ENCODE results near the gene VPS41.

The VPS41 gene

GRCh38 chr7:38775506-38776175 lies 133.3 kb downstream of the VPS41 start:
- H2AFZ ChIP-seq (ENCODE audit: low read length, unreplicated experiment) = no peak overlapping the region
- H3K4me1 ChIP-seq (ENCODE audit: control insufficient read depth, insufficient read depth, low read length, unreplicated experiment) = no peaks in the 10 kb centered on the region
- H3K27me3 ChIP-seq (ENCODE audit: insufficient read depth, low read length) = no peaks in the 10 kb centered on the region
- no peak overlapping the region for H3K27ac ChIP-seq (ENCODE audit: low read depth, low read length)
- H3K79me2 ChIP-seq (ENCODE audit: control insufficient read depth, insufficient read depth, low read length, unreplicated experiment) = no peaks in the 10 kb centered on the region
- H3K4me3 ChIP-seq (ENCODE audit: low read depth, low read length) = no peak overlapping the region
- H3K36me3 ChIP-seq (ENCODE audit: insufficient read depth, low read length) = no peaks in the 10 kb centered on the region; the same call in 1 of the 2 replicates

GRCh38 chr7:38773430-38773829 lies 135.6 kb downstream of the VPS41 start:
- Histone ChIP-seq H2AFZ (ENCODE audit: low read length, unreplicated experiment) (no peak overlapping the region), H3K27ac (ENCODE audit: low read depth, low read length) (no peak overlapping the region), H3K79me2 (ENCODE audit: control insufficient read depth, insufficient read depth, low read length, unreplicated experiment) (no peaks in the 10 kb centered on the region), H3K27me3 (ENCODE audit: insufficient read depth, low read length) (no peaks in the 10 kb centered on the region), H3K4me3 (ENCODE audit: low read depth, low read length) (no peak overlapping the region), H3K36me3 (ENCODE audit: insufficient read depth, low read length) (no peaks in the 10 kb centered on the region; the same call in 1 of the 2 replicates), H3K4me1 (ENCODE audit: control insufficient read depth, insufficient read depth, low read length, unreplicated experiment) (no peaks in the 10 kb centered on the region)

GRCh38 chr7:38760226-38760625 lies 148.8 kb downstream of the VPS41 start:
- Histone ChIP-seq H2AFZ (ENCODE audit: low read length, unreplicated experiment) (no peak overlapping the region), H3K27me3 (ENCODE audit: insufficient read depth, low read length) (no peaks in the 10 kb centered on the region), H3K36me3 (ENCODE audit: insufficient read depth, low read length) (no peaks in the 10 kb centered on the region; the same call in 1 of the 2 replicates), H3K4me3 (ENCODE audit: low read depth, low read length) (no peak overlapping the region), H3K27ac (ENCODE audit: low read depth, low read length) (no peak overlapping the region), H3K4me1 (ENCODE audit: control insufficient read depth, insufficient read depth, low read length, unreplicated experiment) (peaks cover 9% of the 10 kb centered on the region), H3K79me2 (ENCODE audit: control insufficient read depth, insufficient read depth, low read length, unreplicated experiment) (no peaks in the 10 kb centered on the region)

- Histone ChIP-seq H3K27me3 (ENCODE audit: insufficient read depth, low read length) (no peaks in the 10 kb centered on the region), H2AFZ (ENCODE audit: low read length, unreplicated experiment) (no peak overlapping the region), H3K36me3 (ENCODE audit: insufficient read depth, low read length) (peaks cover 9% of the 10 kb centered on the region; the same call in 1 of the 2 replicates), H3K79me2 (ENCODE audit: control insufficient read depth, insufficient read depth, low read length, unreplicated experiment) (no peaks in the 10 kb centered on the region), H3K4me3 (ENCODE audit: low read depth, low read length) (no peak overlapping the region), H3K27ac (ENCODE audit: low read depth, low read length) (no peak overlapping the region), H3K4me1 (ENCODE audit: control insufficient read depth, insufficient read depth, low read length, unreplicated experiment) (peaks cover 9% of the 10 kb centered on the region)
These were observed 150.0 kb downstream of the VPS41 start for GRCh38 chr7:38759028-38759427.

- no peak overlapping the region for H3K4me3 ChIP-seq (ENCODE audit: low read depth, low read length)
- 0 out of 2 replicates have a peak, but pooled peaks cover 9% of the 10 kb centered on the region for H3K36me3 ChIP-seq (ENCODE audit: insufficient read depth, low read length)
- peaks cover 9% of the 10 kb centered on the region for H3K4me1 ChIP-seq (ENCODE audit: control insufficient read depth, insufficient read depth, low read length, unreplicated experiment)
- H2AFZ ChIP-seq (ENCODE audit: low read length, unreplicated experiment) = no peak overlapping the region
- H3K27me3 ChIP-seq (ENCODE audit: insufficient read depth, low read length) = no peaks in the 10 kb centered on the region
- no peak overlapping the region for H3K27ac ChIP-seq (ENCODE audit: low read depth, low read length)
- no peaks in the 10 kb centered on the region for H3K79me2 ChIP-seq (ENCODE audit: control insufficient read depth, insufficient read depth, low read length, unreplicated experiment)
These were observed 151.1 kb downstream of the VPS41 start for GRCh38 chr7:38757931-38758330.

GRCh38 chr7:38756521-38756920 lies 152.5 kb downstream of the VPS41 start:
- 0 out of 2 replicates have a peak, but pooled peaks cover 9% of the 10 kb centered on the region for H3K36me3 ChIP-seq (ENCODE audit: insufficient read depth, low read length)
- peaks cover 9% of the 10 kb centered on the region for H3K4me1 ChIP-seq (ENCODE audit: control insufficient read depth, insufficient read depth, low read length, unreplicated experiment)
- H3K27me3 ChIP-seq (ENCODE audit: insufficient read depth, low read length) = no peaks in the 10 kb centered on the region
- no peaks in the 10 kb centered on the region for H3K79me2 ChIP-seq (ENCODE audit: control insufficient read depth, insufficient read depth, low read length, unreplicated experiment)
- no peak overlapping the region for H2AFZ ChIP-seq (ENCODE audit: low read length, unreplicated experiment)
- no peak overlapping the region for H3K4me3 ChIP-seq (ENCODE audit: low read depth, low read length)
- no peak overlapping the region for H3K27ac ChIP-seq (ENCODE audit: low read depth, low read length)

GRCh38 chr7:38753347-38753746 lies 155.6 kb downstream of the VPS41 start:
- Histone ChIP-seq H3K79me2 (ENCODE audit: control insufficient read depth, insufficient read depth, low read length, unreplicated experiment) (no peaks in the 10 kb centered on the region), H3K27ac (ENCODE audit: low read depth, low read length) (no peak overlapping the region), H3K4me3 (ENCODE audit: low read depth, low read length) (no peak overlapping the region), H3K27me3 (ENCODE audit: insufficient read depth, low read length) (no peaks in the 10 kb centered on the region), H3K36me3 (ENCODE audit: insufficient read depth, low read length) (0 out of 2 replicates have a peak, but pooled peaks cover 9% of the 10 kb centered on the region), H2AFZ (ENCODE audit: low read length, unreplicated experiment) (no peak overlapping the region), H3K4me1 (ENCODE audit: control insufficient read depth, insufficient read depth, low read length, unreplicated experiment) (peaks cover 9% of the 10 kb centered on the region)

- no peak overlapping the region for H3K27ac ChIP-seq (ENCODE audit: low read depth, low read length)
- H3K36me3 ChIP-seq (ENCODE audit: insufficient read depth, low read length) = 0 out of 2 replicates have a peak, but pooled peaks cover 9% of the 10 kb centered on the region
- no peak overlapping the region for H3K4me3 ChIP-seq (ENCODE audit: low read depth, low read length)
- H3K4me1 ChIP-seq (ENCODE audit: control insufficient read depth, insufficient read depth, low read length, unreplicated experiment) = peaks cover 3% of the 10 kb centered on the region
- no peak overlapping the region for H2AFZ ChIP-seq (ENCODE audit: low read length, unreplicated experiment)
- no peaks in the 10 kb centered on the region for H3K27me3 ChIP-seq (ENCODE audit: insufficient read depth, low read length)
- no peaks in the 10 kb centered on the region for H3K79me2 ChIP-seq (ENCODE audit: control insufficient read depth, insufficient read depth, low read length, unreplicated experiment)
These were observed 157.6 kb downstream of the VPS41 start for GRCh38 chr7:38751416-38751815.

- Histone ChIP-seq H3K79me2 (ENCODE audit: control insufficient read depth, insufficient read depth, low read length, unreplicated experiment) (no peaks in the 10 kb centered on the region), H3K4me3 (ENCODE audit: low read depth, low read length) (no peak overlapping the region; the same call in 1 of the 2 replicates), H3K27ac (ENCODE audit: low read depth, low read length) (peak overlapping the region; percentile 19; the same call in 1 of the 2 replicates), H3K36me3 (ENCODE audit: insufficient read depth, low read length) (no peaks in the 10 kb centered on the region), H3K27me3 (ENCODE audit: insufficient read depth, low read length) (no peaks in the 10 kb centered on the region), H2AFZ (ENCODE audit: low read length, unreplicated experiment) (no peak overlapping the region), H3K4me1 (ENCODE audit: control insufficient read depth, insufficient read depth, low read length, unreplicated experiment) (peaks cover 21% of the 10 kb centered on the region)
These were observed 160.9 kb downstream of the VPS41 start for GRCh38 chr7:38748056-38748610.

- no peak overlapping the region for H3K4me3 ChIP-seq (ENCODE audit: low read depth, low read length)
- no peak overlapping the region for H3K27ac ChIP-seq (ENCODE audit: low read depth, low read length)
- H3K36me3 ChIP-seq (ENCODE audit: insufficient read depth, low read length) = peaks cover 6% of the 10 kb centered on the region; the same call in 1 of the 2 replicates
- no peaks in the 10 kb centered on the region for H3K27me3 ChIP-seq (ENCODE audit: insufficient read depth, low read length)
- H3K4me1 ChIP-seq (ENCODE audit: control insufficient read depth, insufficient read depth, low read length, unreplicated experiment) = peaks cover 21% of the 10 kb centered on the region
- no peaks in the 10 kb centered on the region for H3K79me2 ChIP-seq (ENCODE audit: control insufficient read depth, insufficient read depth, low read length, unreplicated experiment)
- H2AFZ ChIP-seq (ENCODE audit: low read length, unreplicated experiment) = no peak overlapping the region
These were observed 162.6 kb downstream of the VPS41 start for GRCh38 chr7:38746438-38746837.

GRCh38 chr7:38744746-38745145 lies 164.2 kb downstream of the VPS41 start:
- H3K27ac ChIP-seq (ENCODE audit: low read depth, low read length) = peak overlapping the region; percentile 74
- no peak overlapping the region for H2AFZ ChIP-seq (ENCODE audit: low read length, unreplicated experiment)

More at GRCh38 chr7:38744746-38745145, 164.2 kb downstream of the VPS41 start:
- peak overlapping the region; percentile 6; the same call in 1 of the 2 replicates for H3K4me3 ChIP-seq (ENCODE audit: low read depth, low read length)
- H3K4me1 ChIP-seq (ENCODE audit: control insufficient read depth, insufficient read depth, low read length, unreplicated experiment) = peaks cover 21% of the 10 kb centered on the region
- no peaks in the 10 kb centered on the region for H3K79me2 ChIP-seq (ENCODE audit: control insufficient read depth, insufficient read depth, low read length, unreplicated experiment)
- H3K27me3 ChIP-seq (ENCODE audit: insufficient read depth, low read length) = no peaks in the 10 kb centered on the region
- H3K36me3 ChIP-seq (ENCODE audit: insufficient read depth, low read length) = peaks cover 12% of the 10 kb centered on the region; the same call in 1 of the 2 replicates

Measured in ACC112 (cell line).